Astrocyte of the cerebellum (primary cell): ENCODE data around the gene CTCF.

ENCODE experiments used
- DNase-seq: peaks from one replicate; pipeline ENCODE4 v3.0.0-alpha.2; 2011; ENCODE audit warnings: low read depth
- H3K4me3 ChIP-seq: 2 replicates; pipeline ENCODE4 v1.5.1; 2011; ENCODE audit warnings: mild to moderate bottlenecking, low read depth, low read length, moderate library complexity
- in situ Hi-C: cut with HindIII; loops from 2 replicates; pipeline ENCODE4 v1.10.0; 2017; ENCODE audit warnings: low sequenced_read_pairs
- TF ChIP-seq, protein P1 (sequence below): IDR thresholded peaks from 2 replicates; pipeline ENCODE4 v1.5.1; 2012; ENCODE audit warnings: low read length, low read depth, moderate library complexity, mild to moderate bottlenecking; ENCODE audit errors: missing control alignments

CTCF gene

DNA sequence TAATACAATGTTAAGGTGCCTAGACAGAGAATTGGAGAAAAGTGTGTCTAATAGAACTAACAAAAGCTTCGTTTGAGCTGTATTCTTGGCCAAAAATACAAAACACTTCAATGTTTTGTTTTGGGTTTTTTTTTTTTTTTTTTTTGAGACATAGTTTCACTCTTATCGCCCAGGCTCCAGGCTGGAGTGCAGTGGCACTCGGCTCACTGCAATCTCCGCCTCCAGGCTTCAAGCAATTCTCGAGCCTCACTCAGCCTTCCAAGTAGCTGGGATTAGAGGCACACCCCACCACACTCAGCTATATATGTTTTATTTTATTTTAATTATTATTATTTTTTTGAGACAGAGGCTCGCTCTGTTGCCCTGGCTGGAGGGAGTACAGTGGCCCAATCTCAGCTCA is 44.3 kb downstream of the CTCF start:
- no peak for DNase-seq
- H3K4me3 ChIP-seq: no peak overlapping the region
- in situ Hi-C loops: loop anchor here (5.0 kb wide), 1 partner anchor 34 kb away; no protein-coding TSS in a partner anchor
- TF ChIP-seq, protein P1, sequence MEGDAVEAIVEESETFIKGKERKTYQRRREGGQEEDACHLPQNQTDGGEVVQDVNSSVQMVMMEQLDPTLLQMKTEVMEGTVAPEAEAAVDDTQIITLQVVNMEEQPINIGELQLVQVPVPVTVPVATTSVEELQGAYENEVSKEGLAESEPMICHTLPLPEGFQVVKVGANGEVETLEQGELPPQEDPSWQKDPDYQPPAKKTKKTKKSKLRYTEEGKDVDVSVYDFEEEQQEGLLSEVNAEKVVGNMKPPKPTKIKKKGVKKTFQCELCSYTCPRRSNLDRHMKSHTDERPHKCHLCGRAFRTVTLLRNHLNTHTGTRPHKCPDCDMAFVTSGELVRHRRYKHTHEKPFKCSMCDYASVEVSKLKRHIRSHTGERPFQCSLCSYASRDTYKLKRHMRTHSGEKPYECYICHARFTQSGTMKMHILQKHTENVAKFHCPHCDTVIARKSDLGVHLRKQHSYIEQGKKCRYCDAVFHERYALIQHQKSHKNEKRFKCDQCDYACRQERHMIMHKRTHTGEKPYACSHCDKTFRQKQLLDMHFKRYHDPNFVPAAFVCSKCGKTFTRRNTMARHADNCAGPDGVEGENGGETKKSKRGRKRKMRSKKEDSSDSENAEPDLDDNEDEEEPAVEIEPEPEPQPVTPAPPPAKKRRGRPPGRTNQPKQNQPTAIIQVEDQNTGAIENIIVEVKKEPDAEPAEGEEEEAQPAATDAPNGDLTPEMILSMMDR: no peak

DNA sequence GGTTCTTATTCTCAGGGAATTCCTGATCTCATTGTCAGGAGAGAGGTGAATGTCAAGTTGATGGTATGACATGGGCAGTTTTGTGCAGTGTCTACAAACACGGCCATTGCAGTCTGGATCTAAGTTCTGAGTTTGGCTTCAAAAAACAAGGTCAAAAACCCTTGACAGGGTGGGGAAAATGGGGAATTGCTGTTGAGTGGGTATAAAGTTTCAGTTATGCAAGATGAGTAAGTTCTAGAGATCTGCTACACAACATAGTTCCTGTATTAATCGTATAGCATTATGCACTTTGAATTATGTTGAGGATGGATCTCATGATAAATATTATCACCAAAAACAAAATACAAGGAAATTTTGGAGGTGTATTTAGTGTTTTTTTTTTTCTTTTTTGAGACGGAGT is 46.0 kb downstream of the CTCF start:
- TF ChIP-seq, protein P1: no peak
- in situ Hi-C loops: loop anchor here (5.0 kb wide), 1 partner anchor 36 kb away; no protein-coding TSS in a partner anchor
- no peak overlapping the region for H3K4me3 ChIP-seq
- DNase-seq: no peak

DNA sequence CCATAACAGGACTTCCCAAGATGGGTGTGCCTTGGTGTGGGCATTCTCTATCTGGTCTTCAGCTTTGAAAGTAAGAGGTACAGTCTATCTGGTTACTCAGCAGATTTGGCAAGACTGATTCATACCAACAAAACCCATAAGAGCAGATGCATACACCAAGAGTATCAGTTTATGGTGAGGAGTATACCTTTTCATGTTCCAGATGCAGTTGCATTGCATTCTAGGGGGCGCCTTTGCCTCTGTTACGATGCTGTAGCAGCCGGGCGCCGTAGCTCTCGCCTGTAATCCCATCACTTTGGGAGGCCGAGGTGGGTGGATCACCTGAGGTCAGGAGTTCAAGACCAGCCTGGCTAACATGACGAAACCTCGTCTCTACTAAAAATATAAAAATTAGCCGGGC is 51.5 kb downstream of the CTCF start:
- in situ Hi-C loops: no loop called here
- no peak for DNase-seq
- no peak overlapping the region for H3K4me3 ChIP-seq
- TF ChIP-seq, protein P1: no peak

DNA sequence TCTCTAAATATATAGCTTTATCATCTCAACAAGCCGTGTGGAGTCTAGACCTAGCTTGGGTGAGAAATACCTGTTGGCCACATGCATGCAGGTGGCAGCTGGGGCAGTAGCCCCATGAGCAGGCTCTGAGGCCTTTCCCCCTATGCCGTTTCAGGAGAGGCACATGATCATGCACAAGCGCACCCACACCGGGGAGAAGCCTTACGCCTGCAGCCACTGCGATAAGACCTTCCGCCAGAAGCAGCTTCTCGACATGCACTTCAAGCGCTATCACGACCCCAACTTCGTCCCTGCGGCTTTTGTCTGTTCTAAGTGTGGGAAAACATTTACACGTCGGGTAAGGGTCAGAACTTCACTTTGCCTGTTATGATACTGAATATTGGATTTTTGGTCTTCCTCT is 65.9 kb downstream of the CTCF start:
- no peak overlapping the region for H3K4me3 ChIP-seq
- DNase-seq: no peak
- in situ Hi-C loops: no loop called here
- TF ChIP-seq, protein P1: no peak

DNA sequence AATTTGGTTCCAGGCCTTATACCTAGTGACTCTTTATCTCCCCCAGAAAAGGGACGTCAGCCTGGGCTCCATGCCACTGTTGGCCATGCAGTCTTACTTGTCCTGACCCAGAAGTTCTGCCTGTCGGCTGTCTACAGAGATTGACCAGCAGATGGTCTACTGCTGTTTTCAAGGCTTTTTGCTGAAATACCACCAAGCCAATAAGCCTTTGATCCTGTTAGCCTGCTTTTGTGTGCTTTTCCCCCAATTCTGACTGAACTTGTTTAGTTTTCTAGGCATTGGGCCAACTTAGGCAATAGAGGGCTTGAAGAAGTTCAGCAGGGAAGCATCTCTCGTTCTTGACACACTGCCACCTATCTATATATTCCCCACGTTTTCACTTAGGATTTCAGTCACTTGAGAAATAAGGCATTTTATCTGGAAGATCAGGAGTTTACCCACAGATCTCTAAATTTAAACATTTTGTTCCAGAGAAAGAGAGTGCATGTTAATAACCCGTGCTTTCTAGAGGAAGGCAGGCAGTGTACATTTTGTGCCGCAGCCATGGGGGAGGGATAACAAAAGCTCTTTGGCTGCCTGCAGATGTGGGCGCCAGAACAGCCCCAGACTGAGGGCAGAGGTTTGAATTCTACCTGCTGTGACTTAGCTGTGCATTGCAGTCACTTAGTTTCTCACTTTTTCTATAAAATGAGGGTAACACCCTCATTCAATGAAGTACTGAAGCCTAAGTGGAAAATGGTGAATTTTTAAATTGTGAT is 70.3 kb downstream of the CTCF start:
- DNase-seq: peak; percentile 11
- TF ChIP-seq, protein P1: no peak
- H3K4me3 ChIP-seq: no peak overlapping the region
- in situ Hi-C loops: no loop called here

DNA sequence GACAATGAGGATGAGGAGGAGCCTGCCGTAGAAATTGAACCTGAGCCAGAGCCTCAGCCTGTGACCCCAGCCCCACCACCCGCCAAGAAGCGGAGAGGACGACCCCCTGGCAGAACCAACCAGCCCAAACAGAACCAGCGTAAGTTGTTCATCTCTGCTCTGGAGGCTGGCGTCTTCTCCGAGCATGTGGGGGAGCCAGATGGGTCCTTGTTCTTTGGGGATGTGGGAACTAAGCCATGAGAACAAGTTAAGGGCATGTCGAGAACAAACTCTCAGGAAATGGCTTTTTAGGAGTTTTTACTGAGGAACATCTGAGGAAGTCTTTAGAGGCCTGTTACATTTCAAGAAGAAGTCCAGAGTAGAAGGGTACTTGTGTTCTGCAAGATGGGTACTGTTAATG is 74.4 kb downstream of the CTCF start:
- TF ChIP-seq, protein P1: no peak
- no peak for DNase-seq
- in situ Hi-C loops: no loop called here
- H3K4me3 ChIP-seq: no peak overlapping the region

DNA sequence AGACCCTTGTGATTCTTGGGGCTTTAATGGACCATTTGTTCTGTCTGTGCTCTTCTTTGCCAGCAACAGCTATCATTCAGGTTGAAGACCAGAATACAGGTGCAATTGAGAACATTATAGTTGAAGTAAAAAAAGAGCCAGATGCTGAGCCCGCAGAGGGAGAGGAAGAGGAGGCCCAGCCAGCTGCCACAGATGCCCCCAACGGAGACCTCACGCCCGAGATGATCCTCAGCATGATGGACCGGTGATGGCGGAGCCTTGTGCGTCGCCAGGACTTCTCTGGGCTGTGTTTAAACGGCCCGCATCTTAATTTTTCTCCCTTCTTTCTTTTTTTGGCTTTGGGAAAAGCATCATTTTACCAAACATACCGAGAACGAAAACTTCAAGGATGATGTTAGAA is 75.3 kb downstream of the CTCF start:
- TF ChIP-seq, protein P1: no peak
- in situ Hi-C loops: no loop called here
- no peak for DNase-seq
- no peak overlapping the region for H3K4me3 ChIP-seq
